ENCODE measurements around the gene PLSCR3. TPM values are rescaled to one million over a fixed set of nuclear protein-coding genes. Genes with fewer than 3 reads are reported as not detected.
"Not testable (repeated sequence)": the region's sequence is repeated elsewhere in the genome, so short reads cannot be mapped to it uniquely, and the experiment has no call there.

The PLSCR3 gene
- total RNA-seq, 2 experiments from 2014 or later = 69.3 to 78.9 TPM

DNA sequence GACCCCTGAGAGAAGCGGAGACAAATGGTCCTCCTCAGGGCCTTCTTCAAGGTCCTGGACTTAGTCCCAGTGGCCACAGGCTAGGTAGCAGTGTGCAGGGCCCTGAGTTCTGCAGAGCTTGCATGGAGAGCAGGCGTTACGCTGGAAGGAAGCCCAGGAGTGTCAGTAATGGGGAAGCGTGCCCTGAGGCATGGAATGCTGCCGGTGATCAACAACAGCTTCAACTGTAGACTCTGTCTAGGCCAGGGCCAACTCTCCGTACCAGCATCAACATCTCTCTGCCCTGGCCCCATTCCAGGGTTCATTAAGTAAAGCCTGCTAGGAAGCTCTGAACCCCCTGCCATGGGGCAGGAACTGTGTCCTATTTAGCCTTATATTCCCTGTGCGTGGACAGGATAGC, 14.0 kb downstream of the PLSCR3 start:
- ChIA-PET CTCF (no interaction called here), POLR2A (no interaction called here)
- Mint-ChIP-seq H3K9me3 (ENCODE audit: low read depth) (peaks cover 4% of the 10 kb centered on the region), H3K27ac (no peak overlapping the region), H3K27me3 (peaks cover 33% of the 10 kb centered on the region), H3K4me1 (peaks cover 10% of the 10 kb centered on the region), H3K4me3 (no peak overlapping the region), H3K36me3 (ENCODE audit: low read depth) (peaks cover 1% of the 10 kb centered on the region)
- DNase-seq = no peak
- ATAC-seq = no peak
- intact Hi-C loops (cut with DNase I, micrococcal nuclease) = no loop called here

- intact Hi-C loops (cut with DNase I, micrococcal nuclease) = no loop called here
- Mint-ChIP-seq H3K36me3 (ENCODE audit: low read depth) (peaks cover 1% of the 10 kb centered on the region), H3K4me3 (no peak overlapping the region), H3K4me1 (peaks cover 4% of the 10 kb centered on the region), H3K27me3 (peaks cover 36% of the 10 kb centered on the region), H3K9me3 (ENCODE audit: low read depth) (peaks cover 4% of the 10 kb centered on the region), H3K27ac (no peak overlapping the region)
- CTCF ChIA-PET = no interaction called here
- POLR2A ChIA-PET = interaction anchor here (0.7 kb wide), 1 partner anchor 50 kb away, joined by 3 read pairs; no protein-coding TSS in a partner anchor
- DNase-seq (no peak), ATAC-seq (no peak)
Measured at GRCh38 chr17:7379134-7379533, 15.2 kb downstream of the PLSCR3 start.

DNA sequence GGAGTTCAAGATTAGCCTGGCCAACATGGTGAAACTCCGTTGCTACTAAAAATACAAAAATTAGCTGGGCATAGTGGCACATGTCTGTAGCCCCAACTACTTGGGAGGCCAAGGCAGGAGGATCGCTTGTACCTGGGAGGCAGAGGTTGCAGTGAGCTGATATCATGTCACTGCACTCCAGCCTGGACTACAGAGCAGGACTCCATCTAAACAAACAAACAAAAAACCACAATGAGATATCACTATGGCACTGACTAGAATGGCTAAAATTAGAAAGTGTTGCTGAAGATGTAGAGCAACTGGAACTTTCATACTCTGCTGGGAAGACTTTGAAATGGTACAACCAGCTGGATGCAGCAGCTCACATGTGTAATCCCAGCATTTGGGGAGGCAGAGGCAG, 20.0 kb downstream of the PLSCR3 start:
- intact Hi-C loops (cut with DNase I, micrococcal nuclease) = no loop called here
- no peak for DNase-seq
- Mint-ChIP-seq H3K36me3 (ENCODE audit: low read depth) (no peaks in the 10 kb centered on the region), H3K4me1 (no peaks in the 10 kb centered on the region), H3K4me3 (no peak overlapping the region), H3K9me3 (ENCODE audit: low read depth) (peaks cover 4% of the 10 kb centered on the region), H3K27ac (no peak overlapping the region), H3K27me3 (peaks cover 9% of the 10 kb centered on the region)
- ChIA-PET CTCF (interaction anchor here (1.3 to 3.0 kb wide), 2 partner anchors 18 to 186 kb away, joined by 6 to 13 read pairs; partner anchors contain the start of gene TMEM95), POLR2A (no interaction called here)
- no peak for ATAC-seq

DNA sequence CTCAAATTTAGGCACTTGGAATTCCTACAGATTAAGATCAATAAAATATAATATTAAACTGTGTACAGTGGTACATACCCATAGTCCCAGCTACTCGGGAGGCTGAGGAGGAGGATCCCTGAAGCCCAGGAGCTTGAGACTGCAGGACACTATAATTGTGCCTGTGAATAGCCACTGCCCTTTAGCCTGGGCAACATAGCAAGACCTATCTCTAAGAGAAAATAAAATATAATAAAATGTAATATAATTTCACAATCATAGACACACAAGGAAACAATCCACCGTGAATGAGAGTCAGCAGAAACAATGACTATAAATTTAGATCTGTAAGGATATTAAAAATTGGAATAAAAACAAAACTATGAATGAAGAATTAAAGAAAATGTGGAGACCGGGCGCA, 23.5 kb downstream of the PLSCR3 start:
- H3K36me3 Mint-ChIP-seq (ENCODE audit: low read depth) = no peaks in the 10 kb centered on the region
- intact Hi-C loops (cut with DNase I, micrococcal nuclease) = no loop called here
- ChIA-PET CTCF (interaction anchor here (1.1 to 1.4 kb wide), 3 partner anchors 15 to 41 kb away, joined by 3 to 4 read pairs (median 3); partner anchors contain the start of gene NEURL4), POLR2A (interaction anchor here (0.6 kb wide), 1 partner anchor 88 kb away, joined by 5 read pairs; no protein-coding TSS in a partner anchor)
- no peaks in the 10 kb centered on the region for H3K9me3 Mint-ChIP-seq (ENCODE audit: low read depth)
- H3K4me1 Mint-ChIP-seq = no peaks in the 10 kb centered on the region
- peaks cover 3% of the 10 kb centered on the region for H3K27me3 Mint-ChIP-seq
- no peak overlapping the region for H3K4me3 Mint-ChIP-seq
- no peak overlapping the region for H3K27ac Mint-ChIP-seq
- no peak for DNase-seq
- ATAC-seq = no peak

- Mint-ChIP-seq H3K27me3 (peaks cover 3% of the 10 kb centered on the region), H3K4me1 (no peaks in the 10 kb centered on the region), H3K9me3 (ENCODE audit: low read depth) (no peaks in the 10 kb centered on the region), H3K27ac (no peak overlapping the region), H3K4me3 (no peak overlapping the region), H3K36me3 (ENCODE audit: low read depth) (no peaks in the 10 kb centered on the region)
- intact Hi-C loops (cut with DNase I, micrococcal nuclease) = no loop called here
- CTCF ChIA-PET = interaction anchor here (1.1 to 1.4 kb wide), 3 partner anchors 13 to 40 kb away, joined by 3 to 4 read pairs (median 3); partner anchors contain the start of gene NEURL4
- POLR2A ChIA-PET = no interaction called here
- ATAC-seq = no peak
- no peak for DNase-seq
Measured at GRCh38 chr17:7369825-7370224, 24.5 kb downstream of the PLSCR3 start.

DNA sequence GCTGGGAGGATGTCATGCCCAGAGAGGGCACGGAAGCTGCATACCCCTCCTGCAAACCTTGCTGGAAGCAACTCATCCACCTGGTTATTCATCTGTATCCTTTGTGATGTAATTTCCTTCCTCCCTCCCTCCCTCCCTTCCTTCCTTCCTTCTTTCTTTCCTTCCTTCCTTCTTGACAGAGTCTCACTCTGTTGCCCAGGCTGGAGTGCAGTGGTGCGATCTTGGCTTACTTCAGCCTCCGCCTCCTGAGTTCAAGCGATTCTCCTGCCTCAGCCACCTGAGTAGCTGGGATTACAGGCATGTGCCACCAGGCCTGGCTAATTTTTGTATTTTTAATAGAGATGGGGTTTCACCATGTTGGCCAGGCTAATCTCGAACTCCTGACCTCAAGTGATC, 25.7 kb downstream of the PLSCR3 start:
- H3K4me1 Mint-ChIP-seq; intact Hi-C loops (cut with DNase I, micrococcal nuclease); H3K36me3 Mint-ChIP-seq (ENCODE audit: low read depth); H3K27ac Mint-ChIP-seq; DNase-seq; H3K4me3 Mint-ChIP-seq; H3K27me3 Mint-ChIP-seq; H3K9me3 Mint-ChIP-seq (ENCODE audit: low read depth); ATAC-seq; POLR2A ChIA-PET: not testable (repeated sequence)
- CTCF ChIA-PET = interaction anchor here (0.8 to 1.2 kb wide), 2 partner anchors 13 to 333 kb away, joined by 3 read pairs; partner anchors contain the start of gene SLC16A13

DNA sequence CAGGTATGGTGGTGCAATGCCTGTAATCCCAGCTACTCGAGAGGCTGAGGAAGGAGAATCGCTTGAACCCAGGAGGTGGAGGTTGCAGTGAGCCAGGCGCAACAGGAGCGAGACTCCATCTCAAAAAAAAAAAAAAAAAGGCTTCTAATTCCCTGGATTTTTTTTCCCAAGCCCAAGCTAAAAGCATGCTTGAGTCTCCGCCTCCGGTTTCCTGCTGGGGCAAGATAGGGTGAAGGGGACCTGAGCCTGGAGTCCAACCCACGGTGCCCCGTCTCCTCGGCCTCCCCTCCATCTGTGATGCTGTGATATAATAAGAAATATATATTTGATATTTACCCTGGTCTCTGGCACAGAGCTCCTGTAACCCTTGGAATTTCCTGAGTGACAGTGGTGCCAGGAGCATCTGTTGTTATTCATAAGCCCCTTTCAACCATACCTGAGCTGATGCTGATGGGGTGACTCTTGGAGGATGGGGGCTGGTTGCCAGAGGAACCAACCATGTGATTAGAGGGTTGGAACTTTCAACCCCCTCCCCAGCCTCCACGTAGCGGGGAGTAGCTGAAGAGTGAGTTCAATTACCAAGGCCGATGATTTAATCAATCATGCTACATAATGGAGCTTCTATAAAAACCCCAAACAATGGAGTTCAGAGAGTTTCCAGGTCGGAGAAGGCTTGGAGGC, 26.3 kb downstream of the PLSCR3 start:
- Mint-ChIP-seq H3K36me3 (ENCODE audit: low read depth) (no peaks in the 10 kb centered on the region), H3K4me1 (no peaks in the 10 kb centered on the region), H3K27ac (no peak overlapping the region), H3K4me3 (no peak overlapping the region), H3K9me3 (ENCODE audit: low read depth) (no peaks in the 10 kb centered on the region), H3K27me3 (no peaks in the 10 kb centered on the region)
- ATAC-seq = no peak
- no peak for DNase-seq
- POLR2A ChIA-PET = no interaction called here
- intact Hi-C loops (cut with DNase I, micrococcal nuclease) = no loop called here
- CTCF ChIA-PET = interaction anchor here (0.8 to 1.2 kb wide), 2 partner anchors 12 to 332 kb away, joined by 3 read pairs; partner anchors contain the start of gene SLC16A13

GRCh38 chr17:7367083-7367482, 27.2 kb downstream of the PLSCR3 start:
- ATAC-seq (no peak), DNase-seq (no peak)
- intact Hi-C loops (cut with DNase I, micrococcal nuclease) = no loop called here
- Mint-ChIP-seq H3K4me3 (no peak overlapping the region), H3K4me1 (no peaks in the 10 kb centered on the region), H3K9me3 (ENCODE audit: low read depth) (no peaks in the 10 kb centered on the region), H3K36me3 (ENCODE audit: low read depth) (no peaks in the 10 kb centered on the region), H3K27me3 (no peaks in the 10 kb centered on the region), H3K27ac (no peak overlapping the region)
- ChIA-PET CTCF (no interaction called here), POLR2A (no interaction called here)

GRCh38 chr17:7365963-7366362, 28.4 kb downstream of the PLSCR3 start:
- H3K27ac Mint-ChIP-seq; H3K27me3 Mint-ChIP-seq; intact Hi-C loops (cut with DNase I, micrococcal nuclease); CTCF ChIA-PET; H3K4me1 Mint-ChIP-seq; H3K4me3 Mint-ChIP-seq; ATAC-seq; H3K36me3 Mint-ChIP-seq (ENCODE audit: low read depth); POLR2A ChIA-PET; DNase-seq; H3K9me3 Mint-ChIP-seq (ENCODE audit: low read depth): not testable (repeated sequence)

DNA sequence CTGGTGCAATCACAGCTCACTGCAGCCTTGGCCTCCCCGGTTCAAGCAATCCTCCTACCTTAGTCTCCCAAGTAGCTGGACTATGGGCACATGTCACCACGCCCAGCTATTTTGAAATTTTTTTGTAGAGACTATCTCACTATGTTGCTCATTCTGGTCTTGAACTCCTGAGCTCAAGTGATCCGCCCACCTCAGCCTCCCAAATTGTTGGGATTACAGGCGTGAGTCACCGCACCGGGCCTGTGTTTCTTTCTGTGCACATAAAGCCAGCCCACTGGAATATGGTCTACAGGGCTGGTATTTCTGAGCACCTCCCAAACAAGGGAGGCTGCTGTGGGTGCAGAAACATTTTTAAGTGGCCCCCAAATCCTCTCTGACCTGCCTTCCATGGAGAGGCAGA, 31.0 kb downstream of the PLSCR3 start:
- DNase-seq (no peak), ATAC-seq (no peak)
- no peak overlapping the region for H3K27ac Mint-ChIP-seq
- H3K4me3 Mint-ChIP-seq = no peak overlapping the region
- POLR2A ChIA-PET = no interaction called here
- intact Hi-C loops (cut with DNase I, micrococcal nuclease) = no loop called here
- H3K36me3 Mint-ChIP-seq (ENCODE audit: low read depth) = no peaks in the 10 kb centered on the region
- H3K27me3 Mint-ChIP-seq = no peaks in the 10 kb centered on the region
- no peaks in the 10 kb centered on the region for H3K4me1 Mint-ChIP-seq
- CTCF ChIA-PET = no interaction called here
- no peaks in the 10 kb centered on the region for H3K9me3 Mint-ChIP-seq (ENCODE audit: low read depth)

DNA sequence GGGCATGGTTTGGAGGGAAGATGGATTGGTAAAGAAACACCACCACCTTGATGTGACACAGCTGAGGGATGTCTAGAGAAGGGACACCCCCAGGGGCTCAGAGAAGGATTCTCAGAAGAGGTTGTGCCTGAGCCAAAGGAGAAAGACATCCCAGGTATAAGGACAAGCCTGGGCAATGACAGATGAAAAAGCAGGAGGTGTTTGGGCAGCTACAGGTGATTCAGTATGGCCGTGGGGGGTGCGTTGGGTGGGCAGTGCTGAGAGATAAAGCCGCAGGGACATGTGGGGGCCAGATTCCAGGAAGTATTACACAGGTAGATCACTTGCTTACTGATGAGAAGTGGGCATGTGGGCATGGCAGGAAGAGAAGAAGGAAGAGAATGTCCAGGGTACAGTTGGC, 32.4 kb downstream of the PLSCR3 start:
- ChIA-PET POLR2A (no interaction called here), CTCF (interaction anchor here (0.6 to 1.6 kb wide), 3 partner anchors 11 to 186 kb away, joined by 3 to 4 read pairs (median 3); no protein-coding TSS in a partner anchor)
- DNase-seq (no peak), ATAC-seq (no peak)
- Mint-ChIP-seq H3K27ac (no peak overlapping the region), H3K4me3 (no peak overlapping the region), H3K36me3 (ENCODE audit: low read depth) (no peaks in the 10 kb centered on the region), H3K27me3 (no peaks in the 10 kb centered on the region), H3K4me1 (no peaks in the 10 kb centered on the region), H3K9me3 (ENCODE audit: low read depth) (no peaks in the 10 kb centered on the region)
- intact Hi-C loops (cut with DNase I, micrococcal nuclease) = no loop called here

DNA sequence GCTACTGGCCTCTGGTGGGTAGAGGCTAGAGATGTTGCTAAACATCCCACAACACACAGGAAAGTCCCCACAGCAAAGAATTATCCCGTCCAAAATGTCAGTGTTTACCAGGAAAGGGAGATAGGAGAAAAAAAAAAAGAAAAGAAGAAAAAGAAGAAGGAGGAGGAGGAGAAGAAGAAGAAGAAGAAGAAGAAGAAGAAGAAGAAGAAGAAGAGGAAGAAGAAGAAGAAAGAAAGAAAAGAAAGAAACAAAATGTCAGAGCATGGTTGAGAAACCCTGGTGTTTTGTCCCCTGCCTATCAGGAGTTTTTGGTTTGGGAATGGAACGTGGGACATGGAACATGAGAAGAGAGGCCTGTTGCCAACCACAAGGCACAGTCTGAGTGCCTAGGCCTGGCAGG, 36.9 kb downstream of the PLSCR3 start:
- ChIA-PET POLR2A (no interaction called here), CTCF (interaction anchor here (2.5 to 3.0 kb wide), 2 partner anchors 19 to 78 kb away, joined by 13 to 27 read pairs; partner anchors contain the start of gene TMEM102)

More for the DNA sequence above, 36.9 kb downstream of the PLSCR3 start:
- no peaks in the 10 kb centered on the region for H3K27me3 Mint-ChIP-seq
- H3K27ac Mint-ChIP-seq = no peak overlapping the region
- H3K9me3 Mint-ChIP-seq (ENCODE audit: low read depth) = no peaks in the 10 kb centered on the region
- H3K4me1 Mint-ChIP-seq = peaks cover 23% of the 10 kb centered on the region
- ATAC-seq = no peak
- intact Hi-C loops (cut with DNase I, micrococcal nuclease) = loop anchor here (2.0 kb wide), 1 partner anchor 37 kb away; the partner anchor contains the start of gene PLSCR3 (in 2 of the 2)
- no peak overlapping the region for H3K4me3 Mint-ChIP-seq
- DNase-seq = no peak
- peaks cover 4% of the 10 kb centered on the region for H3K36me3 Mint-ChIP-seq (ENCODE audit: low read depth)
